IMR-90 (cell line): Measurements from ENCODE around the gene SURF4. TPM values are rescaled to one million over a fixed set of nuclear protein-coding genes. Genes with fewer than 3 reads are reported as not detected.

Source experiments
- ATAC-seq: fragments of 200-7000 bp; cut with Tn5 transposase; 2 replicates; pipeline ENCODE4 v1.9.1; 2020; ENCODE audit warnings: low read depth, mild to moderate bottlenecking, moderate library complexity
- BruUV-seq: library from RNA; stranded (reverse); fragments of 400-500 nt; replicated peaks from 2 replicates; lab custom pipeline; 2021; lab: Mats Ljungman, UMichigan
- CTCF ChIA-PET: fragments of 300-600 bp; formaldehyde crosslinking; extraction: SDS; loops from one replicate; lab custom pipeline; 2021; ENCODE audit warnings: antibody characterized with exemption; lab: Yijun Ruan, JAX
- POLR2A ChIA-PET: fragments of 300-600 bp; sonication (Branson Sonifier 250); formaldehyde crosslinking; loops from one replicate; lab custom pipeline; 2022; ENCODE audit warnings: antibody characterized with exemption; ENCODE audit not compliant: unreplicated experiment; lab: Charles Lee
- DNase-seq: peaks from one replicate; pipeline ENCODE4 v3.0.0; 2013
- H2AFZ ChIP-seq: replicated peaks from 2 replicates; pipeline ENCODE3; 2013; ENCODE audit warnings: low read length, mild to moderate bottlenecking; ENCODE audit not compliant: poor library complexity
- H2AK5ac ChIP-seq: 2 replicates; pipeline ENCODE4 v1.6.1; 2013; ENCODE audit warnings: low read depth, low read length, inconsistent platforms
- H2AK9ac ChIP-seq: replicated peaks from 2 replicates; pipeline ENCODE3; 2013; ENCODE audit warnings: mild to moderate bottlenecking, low read depth, low read length, moderate library complexity; ENCODE audit not compliant: poor library complexity
- H2BK120ac ChIP-seq: 2 replicates; pipeline ENCODE4 v1.6.1; 2013; ENCODE audit warnings: low read depth, low read length, inconsistent platforms
- H2BK15ac ChIP-seq: 3 replicates; pipeline ENCODE4 v1.6.1; 2013; ENCODE audit warnings: low read depth, low read length, inconsistent platforms
- H2BK20ac ChIP-seq: 2 replicates; pipeline ENCODE4 v1.6.1; 2013; ENCODE audit warnings: low read depth, mild to moderate bottlenecking, inconsistent platforms, low read length, moderate library complexity
- H2BK5ac ChIP-seq: 2 replicates; pipeline ENCODE4 v1.6.1; 2013; ENCODE audit warnings: mild to moderate bottlenecking, low read depth, low read length, inconsistent platforms; ENCODE audit not compliant: poor library complexity, severe bottlenecking
- H3K14ac ChIP-seq: replicated peaks from 2 replicates; pipeline ENCODE4 v1.6.1; 2013; ENCODE audit warnings: low read depth, low read length, inconsistent platforms
- H3K18ac ChIP-seq: 2 replicates; pipeline ENCODE4 v1.6.1; 2013; ENCODE audit warnings: low read depth, low read length, control low read depth
- H3K23ac ChIP-seq: 2 replicates; pipeline ENCODE4 v1.6.1; 2013; ENCODE audit warnings: low read depth, low read length, inconsistent platforms
- H3K27ac ChIP-seq: 2 replicates; pipeline ENCODE4 v1.5.1; 2013; ENCODE audit warnings: mild to moderate bottlenecking, control low read depth, low read length; ENCODE audit not compliant: insufficient read depth
- H3K27me3 ChIP-seq: 2 replicates; pipeline ENCODE4 v1.6.1; 2013; ENCODE audit warnings: low read length; ENCODE audit not compliant: control insufficient read depth, insufficient read depth
- H3K36me3 ChIP-seq: 2 replicates; pipeline ENCODE4 v1.6.1; 2013; ENCODE audit warnings: low read length, mixed read lengths; ENCODE audit not compliant: control insufficient read depth, insufficient read depth
- H3K4ac ChIP-seq: 2 replicates; pipeline ENCODE4 v1.6.1; 2013; ENCODE audit warnings: low read depth, low read length, inconsistent platforms
- H3K4me1 ChIP-seq: 2 replicates; pipeline ENCODE4 v1.6.1; 2013; ENCODE audit warnings: low read length, mixed read lengths; ENCODE audit not compliant: control insufficient read depth, insufficient read depth
- H3K4me2 ChIP-seq: 2 replicates; pipeline ENCODE4 v1.6.1; 2013; ENCODE audit warnings: low read depth, mild to moderate bottlenecking, control low read depth, low read length, moderate library complexity
- H3K4me3 ChIP-seq: 2 replicates; pipeline ENCODE4 v1.5.1; 2013; ENCODE audit warnings: low read depth, mild to moderate bottlenecking, control low read depth, low read length, moderate library complexity; ENCODE audit not compliant: insufficient read depth
- H3K56ac ChIP-seq: 2 replicates; pipeline ENCODE4 v1.6.1; 2013; ENCODE audit warnings: low read length, inconsistent platforms; ENCODE audit not compliant: insufficient read depth; ENCODE audit errors: extremely low read depth
- H3K79me1 ChIP-seq, 2 experiments: 2 replicates each; pipeline ENCODE4 v1.6.1; 2013; ENCODE audit warnings: low read length in 2 of 2, inconsistent platforms in 1 of 2, low read depth in 1 of 2
- H3K9ac ChIP-seq: 2 replicates; pipeline ENCODE4 v1.6.1; 2013; ENCODE audit warnings: low read depth, low read length, control low read depth
- H3K9me1 ChIP-seq: 2 replicates; pipeline ENCODE4 v1.6.1; 2013; ENCODE audit warnings: low read length, inconsistent platforms; ENCODE audit not compliant: insufficient read depth
- H3K9me3 ChIP-seq: 2 replicates; pipeline ENCODE4 v1.6.1; 2013; ENCODE audit warnings: low read length; ENCODE audit not compliant: control insufficient read depth, insufficient read depth
- H4K20me1 ChIP-seq: 2 replicates; pipeline ENCODE4 v1.6.1; 2013; ENCODE audit warnings: low read length, inconsistent platforms; ENCODE audit not compliant: insufficient read depth
- H4K5ac ChIP-seq: 2 replicates; pipeline ENCODE4 v1.6.1; 2013; ENCODE audit warnings: mild to moderate bottlenecking, low read depth, low read length, control low read depth
- H4K8ac ChIP-seq, 2 experiments: 2 replicates each; pipeline ENCODE4 v1.6.1; 2013; ENCODE audit warnings: low read depth in 2 of 2, low read length in 2 of 2, control low read depth in 1 of 2, inconsistent platforms in 1 of 2
- H4K91ac ChIP-seq: 2 replicates; pipeline ENCODE4 v1.6.1; 2013; ENCODE audit warnings: low read depth, low read length, inconsistent platforms; ENCODE audit not compliant: insufficient read depth
- BHLHE40 ChIP-seq: fragments of 150-350 bp; IDR thresholded peaks from 2 replicates; pipeline ENCODE4 v1.6.1; 2016; ENCODE audit warnings: mild to moderate bottlenecking, low read depth, low read length
- CEBPB ChIP-seq: IDR thresholded peaks from 2 replicates; pipeline ENCODE4 v1.6.1; 2012; ENCODE audit warnings: low read depth, low read length, improper control_type of control experiment
- FOS ChIP-seq: fragments of 150-350 bp; IDR thresholded peaks from 2 replicates; pipeline ENCODE4 v1.6.1; 2016; ENCODE audit warnings: low read depth, low read length
- MAZ ChIP-seq: IDR thresholded peaks from 2 replicates; pipeline ENCODE4 v1.6.1; 2012; ENCODE audit warnings: low read depth, mild to moderate bottlenecking, low read length, improper control_type of control experiment, moderate library complexity, borderline replicate concordance
- MXI1 ChIP-seq: IDR thresholded peaks from 2 replicates; pipeline ENCODE4 v1.6.1; 2012; ENCODE audit warnings: low read depth, mild to moderate bottlenecking, low read length, moderate library complexity, borderline replicate concordance
- POLR2A ChIP-seq: IDR thresholded peaks from 2 replicates; pipeline ENCODE4 v1.6.1; 2012; ENCODE audit warnings: mild to moderate bottlenecking, low read depth, low read length
- RAD21 ChIP-seq: IDR thresholded peaks from 2 replicates; pipeline ENCODE4 v1.6.1; 2012; ENCODE audit warnings: low read length, improper control_type of control experiment
- SMC3 ChIP-seq: fragments of 150-350 bp; IDR thresholded peaks from 2 replicates; pipeline ENCODE4 v1.6.1; 2016; ENCODE audit warnings: low read depth, mild to moderate bottlenecking, antibody characterized with exemption, low read length, moderate library complexity
- WGBS, 2 experiments: methylation state at CpG; one replicate each; pipeline versions ENCODE4 v1.1.5 to v1.1.7; 2013; ENCODE audit warnings: missing lambda C conversion rate in 2 of 2; ENCODE audit not compliant: insufficient read length in 1 of 2; ENCODE audit errors: extremely low coverage in 2 of 2; 5-methylcytosine and 5-hydroxymethylcytosine counted together
- dilution Hi-C: fragments of 300-500 bp; cut with HindIII; formaldehyde crosslinking; loops from one replicate; pipeline ENCODE4 v1.14.3; 2018; ENCODE audit warnings: low sequenced_read_pairs; ENCODE audit not compliant: unreplicated experiment
- in situ Hi-C: fragments of 300-500 bp; cut with MboI; formaldehyde crosslinking; loops from 3 replicates; pipeline ENCODE4 v1.14.3; 2019; ENCODE audit warnings: low sequenced_read_pairs, inconsistent platforms, mixed read lengths
- intact Hi-C: fragments of 100-400 bp; cut with micrococcal nuclease; formaldehyde crosslinking; loops from 2 replicates; pipeline ENCODE4 v1.10.0; 2022
- polyA plus RNA-seq, 3 experiments: library from polyadenylated mRNA; depleted of rRNA; stranded (reverse); fragments of >200 nt; gene quantifications; 2 replicates each; pipeline ENCODE4 v1.2.3, GENCODE V29; 2012; ENCODE audit warnings: low replicate concordance in 1 of 3
- total RNA-seq: library from RNA; depleted of rRNA; stranded (reverse); fragments of >200 nt; gene quantifications from 2 replicates; pipeline ENCODE4 v1.2.3, GENCODE V29; 2012
- TF ChIP-seq, protein P1 (sequence below): conservative IDR thresholded peaks from 2 replicates; pipeline ENCODE4 v1.5.1; 2012; ENCODE audit warnings: mild to moderate bottlenecking, low read depth, low read length, improper control_type of control experiment
- TF ChIP-seq, protein P2 (sequence below): fragments of 150-350 bp; IDR thresholded peaks from 2 replicates; pipeline ENCODE4 v1.6.1; 2016; ENCODE audit warnings: low read depth, mild to moderate bottlenecking, low read length, moderate library complexity, borderline replicate concordance

The SURF4 gene
- total and polyA plus RNA-seq, 2 of the 4 experiments (the other 2 are of a cell fraction): 307 to 532 TPM

DNA sequence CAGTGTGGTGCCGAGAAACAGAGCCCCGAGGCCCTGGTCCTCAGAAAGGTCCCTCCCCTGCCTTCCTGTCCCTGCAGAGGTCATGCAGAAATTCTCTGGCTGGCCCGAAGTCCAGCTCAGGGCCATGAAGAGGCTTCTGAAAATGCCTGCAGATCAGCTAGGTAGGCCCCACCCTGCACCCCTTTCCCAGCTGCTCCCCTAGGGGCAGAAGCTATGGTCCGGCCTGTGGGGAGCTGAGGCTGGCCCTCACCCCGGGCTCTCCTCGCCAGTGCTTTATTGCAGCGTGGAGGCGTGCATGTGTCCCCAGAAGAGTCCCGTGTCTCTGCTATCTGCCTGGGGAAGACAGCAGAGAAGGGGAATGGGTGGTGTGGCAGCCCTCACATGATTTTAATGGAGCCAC, 22.0 kb upstream of the SURF4 start:
- no peak overlapping the region for H2BK15ac ChIP-seq
- no peak overlapping the region for H3K23ac ChIP-seq
- ChIA-PET CTCF (no interaction called here), POLR2A (no interaction called here)
- no peak overlapping the region for H2BK20ac ChIP-seq
- no peak overlapping the region for H4K91ac ChIP-seq
- H3K9me3 ChIP-seq: no peaks in the 10 kb centered on the region
- H3K79me1 ChIP-seq: no peaks in the 10 kb centered on the region
- H3K56ac ChIP-seq: no peak overlapping the region
- H3K4me2 ChIP-seq: no peak overlapping the region
- no peaks in the 10 kb centered on the region for H3K4me1 ChIP-seq
- dilution Hi-C loops: no loop called here
- H2AFZ ChIP-seq: no peak overlapping the region
- H3K4me3 ChIP-seq: no peak overlapping the region
- no peak overlapping the region for H2AK5ac ChIP-seq
- 85% methylated on average over 6 of the region's 9 CpGs; no CpG with 5 or more reads in 1 of the 2 experiments for WGBS, 2 experiments
- no peak overlapping the region for H3K9ac ChIP-seq
- in situ Hi-C loops: no loop called here
- intact Hi-C loops: no loop called here
- no peak overlapping the region for H3K14ac ChIP-seq
- TF ChIP-seq RAD21 (no peak), MXI1 (no peak), POLR2A (no peak), CEBPB (no peak), BHLHE40 (no peak), FOS (no peak), MAZ (no peak), SMC3 (no peak)
- TF ChIP-seq, protein P1, sequence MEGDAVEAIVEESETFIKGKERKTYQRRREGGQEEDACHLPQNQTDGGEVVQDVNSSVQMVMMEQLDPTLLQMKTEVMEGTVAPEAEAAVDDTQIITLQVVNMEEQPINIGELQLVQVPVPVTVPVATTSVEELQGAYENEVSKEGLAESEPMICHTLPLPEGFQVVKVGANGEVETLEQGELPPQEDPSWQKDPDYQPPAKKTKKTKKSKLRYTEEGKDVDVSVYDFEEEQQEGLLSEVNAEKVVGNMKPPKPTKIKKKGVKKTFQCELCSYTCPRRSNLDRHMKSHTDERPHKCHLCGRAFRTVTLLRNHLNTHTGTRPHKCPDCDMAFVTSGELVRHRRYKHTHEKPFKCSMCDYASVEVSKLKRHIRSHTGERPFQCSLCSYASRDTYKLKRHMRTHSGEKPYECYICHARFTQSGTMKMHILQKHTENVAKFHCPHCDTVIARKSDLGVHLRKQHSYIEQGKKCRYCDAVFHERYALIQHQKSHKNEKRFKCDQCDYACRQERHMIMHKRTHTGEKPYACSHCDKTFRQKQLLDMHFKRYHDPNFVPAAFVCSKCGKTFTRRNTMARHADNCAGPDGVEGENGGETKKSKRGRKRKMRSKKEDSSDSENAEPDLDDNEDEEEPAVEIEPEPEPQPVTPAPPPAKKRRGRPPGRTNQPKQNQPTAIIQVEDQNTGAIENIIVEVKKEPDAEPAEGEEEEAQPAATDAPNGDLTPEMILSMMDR: no peak
- TF ChIP-seq, protein P2, sequence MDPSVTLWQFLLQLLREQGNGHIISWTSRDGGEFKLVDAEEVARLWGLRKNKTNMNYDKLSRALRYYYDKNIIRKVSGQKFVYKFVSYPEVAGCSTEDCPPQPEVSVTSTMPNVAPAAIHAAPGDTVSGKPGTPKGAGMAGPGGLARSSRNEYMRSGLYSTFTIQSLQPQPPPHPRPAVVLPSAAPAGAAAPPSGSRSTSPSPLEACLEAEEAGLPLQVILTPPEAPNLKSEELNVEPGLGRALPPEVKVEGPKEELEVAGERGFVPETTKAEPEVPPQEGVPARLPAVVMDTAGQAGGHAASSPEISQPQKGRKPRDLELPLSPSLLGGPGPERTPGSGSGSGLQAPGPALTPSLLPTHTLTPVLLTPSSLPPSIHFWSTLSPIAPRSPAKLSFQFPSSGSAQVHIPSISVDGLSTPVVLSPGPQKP: no peak
- no peak overlapping the region for H2BK5ac ChIP-seq
- peaks cover 1% of the 10 kb centered on the region for H3K36me3 ChIP-seq
- H4K8ac ChIP-seq: no peak overlapping the region
- 0 out of 2 replicates have a peak, but pooled peaks cover 4% of the 10 kb centered on the region for H3K9me1 ChIP-seq
- DNase-seq: no peak
- BruUV-seq: no TSS peak
- H4K5ac ChIP-seq: no peak overlapping the region
- H2BK120ac ChIP-seq: no peak overlapping the region
- no peak overlapping the region for H3K18ac ChIP-seq
- H3K27ac ChIP-seq: no peak overlapping the region
- no peak for ATAC-seq
- no peak overlapping the region for H3K4ac ChIP-seq
- peaks cover 30% of the 10 kb centered on the region for H3K27me3 ChIP-seq
- H4K20me1 ChIP-seq: no peaks in the 10 kb centered on the region
- no peak overlapping the region for H2AK9ac ChIP-seq
